ENCODE measurements around the gene MAGI3. TPM values are rescaled to one million over a fixed set of nuclear protein-coding genes. Genes with fewer than 3 reads are reported as not detected.

Gene MAGI3
- total and polyA plus RNA-seq, 2 donors (not counting 1 experiment from before 2014, with no cell fraction given) = 0.30 to 0.67 TPM

DNA sequence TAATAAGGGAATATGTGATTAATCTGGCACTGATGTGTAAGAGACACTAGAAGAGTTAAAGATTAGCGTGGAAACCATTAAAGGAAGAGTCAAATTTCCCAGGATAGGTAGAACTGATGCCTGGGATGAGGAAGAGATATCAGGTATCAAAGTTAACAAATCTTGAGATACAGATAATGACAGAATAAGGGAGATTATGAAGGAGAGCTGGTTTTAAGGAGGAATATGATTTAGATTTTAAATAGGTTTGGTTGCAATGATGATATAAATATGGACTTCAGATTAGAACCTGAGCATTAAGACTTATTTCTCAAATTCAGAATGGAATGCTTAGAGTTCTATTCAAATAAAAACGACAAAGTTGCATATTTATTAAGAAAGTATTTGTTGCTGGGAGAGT is 26.2 kb downstream of the MAGI3 start:
- H3K9me3 ChIP-seq (ENCODE audit: control extremely low read depth in 1 of 3, control insufficient read depth in 2 of 3, insufficient read depth in 1 of 3, low read length in 2 of 3) = no peaks in the 10 kb centered on the region
- no peak overlapping the region for H3K9ac ChIP-seq (ENCODE audit: low read length)
- no peak overlapping the region for H3K4me2 ChIP-seq (replicated peaks; ENCODE audit: low read depth, low read length, poor library complexity, severe bottlenecking)
- H3K27me3 ChIP-seq (replicated peaks in 1 of 4; ENCODE audit: control extremely low read depth in 1 of 4, control insufficient read depth in 3 of 4, insufficient read depth in 4 of 4, low read length in 3 of 4) = peaks cover 0 to 4% (median 0%) of the 10 kb centered on the region in 4 experiments
- H3K4me3 Mint-ChIP-seq = no peak overlapping the region
- CTCF ChIA-PET = no interaction called here
- H3K4me3 ChIP-seq (ENCODE audit: control extremely low read depth in 1 of 5, extremely low read depth in 1 of 5, insufficient read depth in 1 of 5, low read depth in 2 of 5, low read length in 4 of 5) = no peak overlapping the region
- H2AFZ ChIP-seq (ENCODE audit: insufficient read depth, low read depth, low read length, poor library complexity, severe bottlenecking) = no peak overlapping the region
- no peak overlapping the region for H3K27ac Mint-ChIP-seq
- TF ChIP-seq EZH2 (IDR thresholded peaks at IDR 0.05; ENCODE audit: borderline replicate concordance, insufficient read depth, low read depth, low read length, poor library complexity, severe bottlenecking) (no peak), CTCF (IDR thresholded peaks at IDR 0.05) (no peak)
- POLR2A ChIA-PET = no interaction called here
- no peaks in the 10 kb centered on the region for H3K4me1 ChIP-seq (ENCODE audit: control insufficient read depth in 2 of 2, insufficient read depth in 2 of 2, low read length in 2 of 2)
- H3K27me3 Mint-ChIP-seq = peaks cover 3% of the 10 kb centered on the region
- no CpG with 5 or more reads among the region's 2 CpGs for WGBS (ENCODE audit: insufficient coverage)
- peaks cover 4% of the 10 kb centered on the region for H3K9me3 Mint-ChIP-seq (ENCODE audit: insufficient read depth)
- intact Hi-C loops (cut with micrococcal nuclease) = no loop called here
- H3K27ac ChIP-seq (ENCODE audit: low read length in 2 of 2) = no peak overlapping the region
- no peaks in the 10 kb centered on the region for H3K36me3 ChIP-seq (replicated peaks in 1 of 2; ENCODE audit: control extremely low read depth in 1 of 2, control insufficient read depth in 1 of 2, extremely low read depth in 1 of 2, insufficient read depth in 2 of 2, low read length in 1 of 2)
- ATAC-seq (ENCODE audit: low read depth) (no peak), DNase-seq (no peak)
- H4K20me1 ChIP-seq (ENCODE audit: control insufficient read depth, insufficient read depth, low read length, poor library complexity, severe bottlenecking) = no peaks in the 10 kb centered on the region
- H3K4me1 Mint-ChIP-seq = no peaks in the 10 kb centered on the region
- H3K79me2 ChIP-seq (ENCODE audit: control insufficient read depth, insufficient read depth, low read length) = no peaks in the 10 kb centered on the region

- no peaks in the 10 kb centered on the region for H3K4me1 Mint-ChIP-seq
- peaks cover 6% of the 10 kb centered on the region for H3K9me3 Mint-ChIP-seq (ENCODE audit: insufficient read depth)
- DNase-seq (no peak), ATAC-seq (ENCODE audit: low read depth) (no peak)
- H3K4me1 ChIP-seq (ENCODE audit: control insufficient read depth in 2 of 2, insufficient read depth in 2 of 2, low read length in 2 of 2) = no peaks in the 10 kb centered on the region
- intact Hi-C loops (cut with micrococcal nuclease) = no loop called here
- POLR2A ChIA-PET = interaction anchor here (0.7 kb wide), 1 partner anchor 1222 kb away, joined by 4 read pairs; no protein-coding TSS in a partner anchor
- peaks cover 0 to 4% (median 0%) of the 10 kb centered on the region in 4 experiments for H3K27me3 ChIP-seq (replicated peaks in 1 of 4; ENCODE audit: control extremely low read depth in 1 of 4, control insufficient read depth in 3 of 4, insufficient read depth in 4 of 4, low read length in 3 of 4)
- H3K27ac Mint-ChIP-seq = no peak overlapping the region
- H3K9ac ChIP-seq (ENCODE audit: low read length) = no peak overlapping the region
- peaks cover 0 to 18% (median 0%) of the 10 kb centered on the region in 3 donors for H3K9me3 ChIP-seq (ENCODE audit: control extremely low read depth in 1 of 3, control insufficient read depth in 2 of 3, insufficient read depth in 1 of 3, low read length in 2 of 3)
- H3K27me3 Mint-ChIP-seq = peaks cover 6% of the 10 kb centered on the region
- CTCF ChIA-PET = no interaction called here
- H3K4me3 Mint-ChIP-seq = no peak overlapping the region
- WGBS (ENCODE audit: insufficient coverage) = 97% methylated on average over 26 of the region's 26 CpGs
- no peaks in the 10 kb centered on the region for H3K36me3 ChIP-seq (replicated peaks in 1 of 2; ENCODE audit: control extremely low read depth in 1 of 2, control insufficient read depth in 1 of 2, extremely low read depth in 1 of 2, insufficient read depth in 2 of 2, low read length in 1 of 2)
- no peak overlapping the region for H3K27ac ChIP-seq (ENCODE audit: low read length in 2 of 2)
- no peak overlapping the region for H3K4me3 ChIP-seq (ENCODE audit: control extremely low read depth in 1 of 5, extremely low read depth in 1 of 5, insufficient read depth in 1 of 5, low read depth in 2 of 5, low read length in 4 of 5)
- TF ChIP-seq EZH2 (IDR thresholded peaks at IDR 0.05; ENCODE audit: borderline replicate concordance, insufficient read depth, low read depth, low read length, poor library complexity, severe bottlenecking) = no peak
- TF ChIP-seq CTCF (IDR thresholded peaks at IDR 0.05) = no peak
- no peaks in the 10 kb centered on the region for H3K79me2 ChIP-seq (ENCODE audit: control insufficient read depth, insufficient read depth, low read length)
- H4K20me1 ChIP-seq (ENCODE audit: control insufficient read depth, insufficient read depth, low read length, poor library complexity, severe bottlenecking) = no peaks in the 10 kb centered on the region
- no peak overlapping the region for H3K4me2 ChIP-seq (replicated peaks; ENCODE audit: low read depth, low read length, poor library complexity, severe bottlenecking)
- no peak overlapping the region for H2AFZ ChIP-seq (ENCODE audit: insufficient read depth, low read depth, low read length, poor library complexity, severe bottlenecking)
Observed at GRCh38 chr1:113422315-113423068, 32.2 kb downstream of the MAGI3 start.

Measured in B cell (primary cell).